ENCODE data around the gene STK32B. TPM values are rescaled to one million over a fixed set of nuclear protein-coding genes. Genes with fewer than 3 reads are reported as not detected.

The STK32B gene
- total and polyA plus RNA-seq, 10 donors, result 0.03 to 0.87 (median 0.36) TPM

DNA sequence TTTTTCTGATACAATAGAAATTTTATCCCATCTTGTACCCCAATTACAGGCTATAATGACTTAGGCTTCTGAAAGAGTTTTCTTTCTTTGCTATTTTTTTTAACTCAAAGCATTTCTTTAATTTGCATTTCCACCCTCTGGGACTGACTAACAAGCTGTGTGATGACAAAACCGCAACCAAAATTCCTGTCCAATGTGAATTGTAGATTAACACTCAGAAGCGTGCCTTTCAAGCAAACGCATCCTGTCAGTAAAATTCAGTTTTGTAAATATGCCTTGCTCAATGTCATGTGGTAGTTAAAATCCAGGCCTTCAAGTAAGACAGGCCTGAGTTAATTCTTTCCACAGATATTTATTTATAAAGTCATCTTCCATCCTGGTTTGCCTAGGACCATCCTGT is 50.3 kb downstream of the STK32B start:
- no peaks in the 10 kb centered on the region for H3K36me3 ChIP-seq
- TF ChIP-seq, protein P1, sequence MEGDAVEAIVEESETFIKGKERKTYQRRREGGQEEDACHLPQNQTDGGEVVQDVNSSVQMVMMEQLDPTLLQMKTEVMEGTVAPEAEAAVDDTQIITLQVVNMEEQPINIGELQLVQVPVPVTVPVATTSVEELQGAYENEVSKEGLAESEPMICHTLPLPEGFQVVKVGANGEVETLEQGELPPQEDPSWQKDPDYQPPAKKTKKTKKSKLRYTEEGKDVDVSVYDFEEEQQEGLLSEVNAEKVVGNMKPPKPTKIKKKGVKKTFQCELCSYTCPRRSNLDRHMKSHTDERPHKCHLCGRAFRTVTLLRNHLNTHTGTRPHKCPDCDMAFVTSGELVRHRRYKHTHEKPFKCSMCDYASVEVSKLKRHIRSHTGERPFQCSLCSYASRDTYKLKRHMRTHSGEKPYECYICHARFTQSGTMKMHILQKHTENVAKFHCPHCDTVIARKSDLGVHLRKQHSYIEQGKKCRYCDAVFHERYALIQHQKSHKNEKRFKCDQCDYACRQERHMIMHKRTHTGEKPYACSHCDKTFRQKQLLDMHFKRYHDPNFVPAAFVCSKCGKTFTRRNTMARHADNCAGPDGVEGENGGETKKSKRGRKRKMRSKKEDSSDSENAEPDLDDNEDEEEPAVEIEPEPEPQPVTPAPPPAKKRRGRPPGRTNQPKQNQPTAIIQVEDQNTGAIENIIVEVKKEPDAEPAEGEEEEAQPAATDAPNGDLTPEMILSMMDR (IDR thresholded peaks at IDR 0.05 in 8 of 11, conservative IDR thresholded peaks at IDR 0.05 in 3 of 11), result no peak
- TF ChIP-seq POLR2AphosphoS5 (IDR thresholded peaks at IDR 0.05), result no peak
- TF ChIP-seq POLR2A (IDR thresholded peaks at IDR 0.05), result no peak
- no peak for DNase-seq
- 80 to 91% (median 91%) methylated on average over 3 of the region's 3 CpGs for WGBS, 5 donors
- no peak overlapping the region for H3K4me3 ChIP-seq
- H3K4me1 ChIP-seq, result no peaks in the 10 kb centered on the region
- no peak overlapping the region for H3K27ac ChIP-seq
- H3K27me3 ChIP-seq (replicated peaks in 1 of 7), result peaks cover 0 to 8% (median 0%) of the 10 kb centered on the region in 7 donors
- H3K9me3 ChIP-seq, result peaks cover 0 to 11% (median 0%) of the 10 kb centered on the region in 8 donors
- intact Hi-C loops (cut with DNase I; ENCODE audit: low total_unique reads), result no loop called here

DNA sequence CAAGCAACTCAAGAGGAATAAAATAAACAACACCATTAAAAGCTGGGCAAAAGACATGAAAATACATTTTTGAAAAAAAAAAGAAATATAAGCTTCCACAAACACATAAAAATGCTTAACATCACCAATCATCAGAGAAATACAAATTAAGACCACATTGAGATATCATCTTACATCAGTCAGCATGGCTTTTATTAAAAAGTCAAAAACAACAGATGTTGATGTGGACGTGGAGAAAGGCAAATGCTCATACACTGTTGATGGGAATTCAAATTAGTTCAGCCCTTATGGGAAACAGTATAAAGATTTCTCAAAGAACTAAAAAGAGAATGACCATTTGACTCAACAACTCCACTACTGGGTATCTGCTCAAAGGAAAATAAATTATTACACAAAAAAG is 59.6 kb downstream of the STK32B start:
- no peaks in the 10 kb centered on the region for H3K36me3 ChIP-seq
- no peak for TF ChIP-seq POLR2A (IDR thresholded peaks at IDR 0.05)
- no peak for TF ChIP-seq POLR2AphosphoS5 (IDR thresholded peaks at IDR 0.05)
- TF ChIP-seq, protein P1 (IDR thresholded peaks at IDR 0.05 in 8 of 11, conservative IDR thresholded peaks at IDR 0.05 in 3 of 11), result no peak
- H3K27ac ChIP-seq, result no peak overlapping the region
- 72 to 90% (median 86%) methylated on average over 1 of the region's 1 CpG for WGBS, 5 donors
- H3K4me1 ChIP-seq, result no peaks in the 10 kb centered on the region
- no peak overlapping the region for H3K4me3 ChIP-seq
- intact Hi-C loops (cut with DNase I; ENCODE audit: low total_unique reads), result no loop called here
- peaks cover 0 to 22% (median 0%) of the 10 kb centered on the region in 7 donors for H3K27me3 ChIP-seq (replicated peaks in 1 of 7)
- DNase-seq, result no peak
- no peaks in the 10 kb centered on the region for H3K9me3 ChIP-seq

DNA sequence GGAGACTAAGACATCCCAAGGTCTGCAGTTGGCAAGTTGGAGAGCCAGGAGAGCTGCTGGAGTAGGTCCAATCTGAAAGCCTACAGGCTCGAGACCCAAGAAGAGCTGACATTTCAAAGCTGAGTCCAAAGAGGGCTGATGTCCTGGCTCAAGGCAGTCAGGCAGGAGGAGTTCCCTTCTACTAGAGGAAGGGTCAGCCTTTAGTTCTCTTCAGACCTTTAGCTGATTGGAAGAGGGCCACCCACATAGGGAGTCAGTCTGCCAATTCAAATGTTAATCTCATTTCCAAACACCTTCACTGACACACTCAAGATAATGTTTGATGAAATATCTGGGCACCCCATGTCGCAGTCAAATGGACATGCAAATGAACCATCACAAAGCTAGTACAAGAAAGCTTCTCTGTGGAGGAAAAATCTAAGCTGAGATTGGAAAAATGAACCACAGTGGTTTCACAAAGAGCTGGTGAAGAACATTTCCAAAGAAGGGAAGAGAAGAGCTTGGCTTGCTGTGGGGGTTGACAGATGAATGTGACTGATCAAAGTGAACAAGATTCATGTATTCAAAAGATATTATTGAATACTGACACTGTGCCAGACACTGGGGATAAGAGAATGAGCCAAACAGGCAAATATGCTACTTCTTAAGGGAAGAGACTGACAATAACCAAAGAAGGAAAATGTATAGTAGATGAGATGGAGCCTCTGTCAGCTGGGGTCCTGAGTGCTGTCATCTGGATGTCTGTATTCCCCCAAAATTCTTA is 61.2 kb downstream of the STK32B start:
- intact Hi-C loops (cut with DNase I; ENCODE audit: low total_unique reads), result no loop called here
- Histone ChIP-seq H3K4me1 (no peaks in the 10 kb centered on the region), H3K36me3 (no peaks in the 10 kb centered on the region), H3K9me3 (no peaks in the 10 kb centered on the region), H3K27me3 (replicated peaks in 1 of 7) (peaks cover 0 to 13% (median 0%) of the 10 kb centered on the region in 7 donors), H3K4me3 (no peak overlapping the region), H3K27ac (no peak overlapping the region)
- DNase-seq, result no peak
- 65 to 80% (median 74%) methylated on average over 2 of the region's 2 CpGs for WGBS, 5 donors
- TF ChIP-seq, protein P1 (IDR thresholded peaks at IDR 0.05 in 8 of 11, conservative IDR thresholded peaks at IDR 0.05 in 3 of 11), result no peak
- TF ChIP-seq POLR2AphosphoS5 (IDR thresholded peaks at IDR 0.05) (no peak), POLR2A (IDR thresholded peaks at IDR 0.05) (no peak)

DNA sequence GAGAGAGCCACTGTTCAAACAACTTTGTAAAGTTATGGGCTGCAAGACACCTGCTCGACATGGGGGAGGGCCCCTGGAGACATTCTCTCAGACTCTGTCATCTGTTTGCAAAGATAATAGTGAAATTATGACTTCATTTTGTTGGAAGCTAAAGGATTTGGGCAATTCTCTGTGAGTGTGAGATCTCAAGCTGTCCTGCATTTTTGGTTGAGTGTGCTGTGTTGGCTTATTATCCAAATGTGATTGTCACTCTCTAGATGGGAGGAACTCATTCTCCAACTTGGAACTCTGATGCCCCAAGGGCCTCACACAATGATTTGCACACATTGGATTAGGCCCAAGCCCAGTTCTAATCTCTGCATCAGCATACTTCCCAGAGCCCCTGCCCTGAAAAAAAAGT is 63.7 kb downstream of the STK32B start:
- H3K4me1 ChIP-seq, result no peaks in the 10 kb centered on the region
- H3K27me3 ChIP-seq (replicated peaks in 1 of 7), result no peaks in the 10 kb centered on the region
- H3K9me3 ChIP-seq, result no peaks in the 10 kb centered on the region
- no peak for DNase-seq
- H3K27ac ChIP-seq, result no peak overlapping the region
- TF ChIP-seq POLR2A (IDR thresholded peaks at IDR 0.05) (no peak), POLR2AphosphoS5 (IDR thresholded peaks at IDR 0.05) (no peak)
- TF ChIP-seq, protein P1 (IDR thresholded peaks at IDR 0.05 in 8 of 11, conservative IDR thresholded peaks at IDR 0.05 in 3 of 11), result no peak
- intact Hi-C loops (cut with DNase I; ENCODE audit: low total_unique reads), result no loop called here
- no peak overlapping the region for H3K4me3 ChIP-seq
- WGBS, 5 donors, result 0 to 39% (median 29%) methylated on average over 1 of the region's 1 CpG
- no peaks in the 10 kb centered on the region for H3K36me3 ChIP-seq

All from spleen (tissue), 11 donors.